ENCODE data around the gene CDH24.
A peak's percentile ranks its signal among the peaks of the same experiment; 100 is the strongest.

Gene CDH24

GRCh38 chr14:23090254-23090636 is 32.9 kb upstream of the CDH24 start:
- no peak for DNase-seq

GRCh38 chr14:23089498-23090253 is 32.4 kb upstream of the CDH24 start:
- no peak for DNase-seq

- no peak for DNase-seq
Observed at GRCh38 chr14:23086565-23086964, 29.2 kb upstream of the CDH24 start.

GRCh38 chr14:23085458-23085857 is 28.1 kb upstream of the CDH24 start:
- DNase-seq: no peak

GRCh38 chr14:23080474-23080873 is 23.2 kb upstream of the CDH24 start:
- no peak for DNase-seq

GRCh38 chr14:23079716-23080115 is 22.4 kb upstream of the CDH24 start:
- DNase-seq: no peak

GRCh38 chr14:23078692-23079116 is 21.4 kb upstream of the CDH24 start:
- DNase-seq: no peak

- DNase-seq: no peak
Observed at GRCh38 chr14:23077962-23078361, 20.6 kb upstream of the CDH24 start.

GRCh38 chr14:23076785-23077408 is 19.6 kb upstream of the CDH24 start:
- DNase-seq: no peak

GRCh38 chr14:23074906-23075305 is 17.6 kb upstream of the CDH24 start:
- DNase-seq: no peak

GRCh38 chr14:23071921-23072539 is 14.7 kb upstream of the CDH24 start:
- DNase-seq: no peak

GRCh38 chr14:23071244-23071920 is 14.1 kb upstream of the CDH24 start:
- peak; percentile 74 for DNase-seq

- no peak for DNase-seq
Observed at GRCh38 chr14:23070262-23071129, 13.2 kb upstream of the CDH24 start.

GRCh38 chr14:23069413-23069806 is 12.1 kb upstream of the CDH24 start:
- no peak for DNase-seq

- DNase-seq: peak; percentile 65
Observed at GRCh38 chr14:23068789-23069412, 11.6 kb upstream of the CDH24 start.

- DNase-seq: no peak
Observed at GRCh38 chr14:23067847-23068788, 10.8 kb upstream of the CDH24 start.

GRCh38 chr14:23066855-23067744 is 9.8 kb upstream of the CDH24 start:
- DNase-seq: no peak

- no peak for DNase-seq
Observed at GRCh38 chr14:23066368-23066767, 9.0 kb upstream of the CDH24 start.

- DNase-seq: no peak
Observed at GRCh38 chr14:23063601-23064000, 6.3 kb upstream of the CDH24 start.

- no peak for DNase-seq
Observed at GRCh38 chr14:23062002-23062401, 4.7 kb upstream of the CDH24 start.
